Ishikawa (cell line): ENCODE measurements around the gene PTPRN2.

Experiments used
- CEBPB ChIP-seq: IDR thresholded peaks from 2 replicates; pipeline ENCODE4 v1.6.1; 2012
- CREB1 ChIP-seq: IDR thresholded peaks from 2 replicates; pipeline ENCODE4 v1.6.1; 2012; ENCODE audit warnings: low read depth
- EP300 ChIP-seq: IDR thresholded peaks from 2 replicates; pipeline ENCODE4 v1.6.1; 2012; ENCODE audit warnings: borderline replicate concordance
- MAX ChIP-seq: IDR thresholded peaks from 2 replicates; pipeline ENCODE4 v1.6.1; 2012
- NFIC ChIP-seq: IDR thresholded peaks from 2 replicates; pipeline ENCODE4 v1.6.1; 2012
- RAD21 ChIP-seq: IDR thresholded peaks from 2 replicates; pipeline ENCODE4 v1.6.1; 2012; ENCODE audit warnings: low read depth
- REST ChIP-seq: IDR thresholded peaks from 2 replicates; pipeline ENCODE4 v1.6.1; 2012; ENCODE audit warnings: low read depth, mild to moderate bottlenecking
- TAF1 ChIP-seq: IDR thresholded peaks from 2 replicates; pipeline ENCODE4 v1.6.1; 2012; ENCODE audit warnings: low read depth, mild to moderate bottlenecking
- TCF12 ChIP-seq: IDR thresholded peaks from 2 replicates; pipeline ENCODE4 v1.6.1; 2012; ENCODE audit warnings: low read depth
- TEAD4 ChIP-seq: IDR thresholded peaks from 2 replicates; pipeline ENCODE4 v1.6.1; 2012
- USF1 ChIP-seq: IDR thresholded peaks from 2 replicates; pipeline ENCODE4 v1.6.1; 2012
- YY1 ChIP-seq: IDR thresholded peaks from 2 replicates; pipeline ENCODE4 v1.6.1; 2012; ENCODE audit warnings: low read depth
- ZBTB7A ChIP-seq: IDR thresholded peaks from 2 replicates; pipeline ENCODE4 v1.6.1; 2012; ENCODE audit warnings: low read depth

- no peak for TF ChIP-seq USF1
- TF ChIP-seq RAD21: no peak
- no peak for TF ChIP-seq CREB1
- no peak for TF ChIP-seq TAF1
- TF ChIP-seq YY1: no peak
- TF ChIP-seq TEAD4: no peak
- no peak for TF ChIP-seq MAX
- no peak for TF ChIP-seq EP300
- TF ChIP-seq TCF12: no peak
- TF ChIP-seq CEBPB: no peak
- TF ChIP-seq REST: no peak
- no peak for TF ChIP-seq NFIC
- no peak for TF ChIP-seq ZBTB7A
Measured at GRCh38 chr7:157614457-157615020, 973.1 kb downstream of the PTPRN2 start.
